ENCODE data around the gene PAPOLB.

The PAPOLB gene

DNA sequence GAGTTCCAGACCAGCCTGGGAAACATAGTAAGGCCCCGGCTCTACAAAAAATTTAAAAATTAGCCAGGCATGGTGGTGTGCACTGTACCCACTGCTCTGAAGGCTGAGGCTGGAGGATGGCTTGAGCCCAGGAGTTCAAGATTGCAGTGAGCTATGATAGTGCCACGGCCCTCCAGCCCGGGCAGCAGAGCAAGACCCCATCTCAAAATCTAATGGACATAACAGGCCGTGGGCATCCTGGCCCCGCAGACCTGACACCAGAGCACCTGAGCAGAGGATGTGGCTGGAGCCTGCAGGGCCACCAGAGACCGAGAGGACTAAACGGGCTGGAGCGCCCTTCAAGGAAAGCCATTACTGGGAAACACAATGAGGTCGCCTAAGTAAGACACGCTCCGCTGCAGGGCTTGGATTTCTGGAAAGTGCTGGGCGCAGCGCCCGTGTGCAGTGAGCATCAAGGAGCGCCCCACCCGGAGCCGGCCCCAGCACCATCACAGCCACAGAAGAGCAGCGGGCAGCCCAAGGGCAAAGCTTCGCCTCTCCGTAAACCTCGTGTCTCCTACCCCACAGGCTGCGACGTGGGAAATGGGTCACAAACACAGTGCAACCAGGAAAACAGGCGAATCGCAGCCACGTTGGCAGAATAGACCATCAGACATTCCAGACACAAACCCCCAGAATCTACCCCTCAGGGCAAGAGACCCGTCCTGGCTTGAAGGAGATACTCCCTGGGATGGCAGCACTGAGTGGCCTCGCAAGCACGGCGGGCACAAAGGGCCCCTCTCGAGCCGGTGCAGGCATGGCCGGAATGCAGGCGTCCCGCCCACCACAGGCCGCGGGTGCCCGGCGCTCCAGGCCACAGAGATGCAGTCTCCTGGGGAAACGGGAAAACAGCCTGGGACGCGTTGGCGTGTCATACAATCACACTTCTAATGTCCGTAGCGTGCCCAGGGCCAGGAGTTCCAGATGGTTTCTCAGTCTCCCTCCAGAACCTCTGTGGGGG lies 16.8 kb upstream of the PAPOLB start:
- no peak for DNase-seq (ENCODE audit: low read depth)

DNA sequence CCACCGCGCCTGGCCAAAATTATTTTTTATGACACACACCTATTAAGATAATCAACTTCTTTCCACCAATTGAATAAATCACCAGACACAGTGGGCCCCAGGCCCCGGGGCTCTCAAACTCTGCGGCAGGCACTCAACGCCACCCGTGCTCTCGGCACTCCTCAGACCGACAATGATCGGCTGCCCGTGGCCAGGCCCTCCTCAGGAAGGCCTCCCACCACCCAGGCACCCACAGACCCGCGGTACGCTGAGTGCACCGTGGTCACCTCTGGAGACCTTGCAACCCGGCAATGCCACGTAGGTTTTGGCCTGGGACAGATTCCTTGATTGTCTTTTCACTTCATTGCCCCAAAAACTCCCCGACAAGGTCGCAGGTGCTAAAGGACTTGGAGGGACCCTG lies 14.8 kb upstream of the PAPOLB start:
- no peak for DNase-seq (ENCODE audit: low read depth)

DNA sequence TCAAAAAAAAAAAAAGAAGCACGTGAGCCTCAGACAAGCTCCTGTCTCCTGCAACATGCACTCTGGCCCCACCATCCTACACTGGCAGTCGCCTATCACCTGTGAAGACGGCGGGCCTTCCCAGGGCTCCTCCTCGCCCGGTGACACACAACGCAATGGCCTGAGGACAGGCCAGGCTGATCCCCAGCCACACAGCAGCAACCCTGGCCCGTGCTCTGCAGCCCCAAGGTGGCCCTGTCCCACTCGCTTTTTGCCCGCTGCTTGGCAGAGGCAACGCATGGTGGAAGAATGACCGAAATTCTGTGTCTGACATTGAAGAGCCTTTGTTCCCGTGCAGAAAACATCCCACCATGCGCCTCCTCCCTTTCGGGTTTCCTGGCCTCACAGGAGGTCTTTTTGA lies 13.6 kb upstream of the PAPOLB start:
- DNase-seq (ENCODE audit: low read depth): no peak

- DNase-seq (ENCODE audit: low read depth): no peak
Measured at GRCh38 chr7:4873071-4873944, 11.5 kb upstream of the PAPOLB start.

- DNase-seq (ENCODE audit: low read depth): no peak
Measured at GRCh38 chr7:4871930-4872675, 10.3 kb upstream of the PAPOLB start.

GRCh38 chr7:4871056-4871680 lies 9.3 kb upstream of the PAPOLB start:
- DNase-seq (ENCODE audit: low read depth): no peak

GRCh38 chr7:4868493-4868892 lies 6.7 kb upstream of the PAPOLB start:
- DNase-seq (ENCODE audit: low read depth): no peak

- DNase-seq (ENCODE audit: low read depth): no peak
Measured at GRCh38 chr7:4866528-4867496, 5.0 kb upstream of the PAPOLB start.

DNA sequence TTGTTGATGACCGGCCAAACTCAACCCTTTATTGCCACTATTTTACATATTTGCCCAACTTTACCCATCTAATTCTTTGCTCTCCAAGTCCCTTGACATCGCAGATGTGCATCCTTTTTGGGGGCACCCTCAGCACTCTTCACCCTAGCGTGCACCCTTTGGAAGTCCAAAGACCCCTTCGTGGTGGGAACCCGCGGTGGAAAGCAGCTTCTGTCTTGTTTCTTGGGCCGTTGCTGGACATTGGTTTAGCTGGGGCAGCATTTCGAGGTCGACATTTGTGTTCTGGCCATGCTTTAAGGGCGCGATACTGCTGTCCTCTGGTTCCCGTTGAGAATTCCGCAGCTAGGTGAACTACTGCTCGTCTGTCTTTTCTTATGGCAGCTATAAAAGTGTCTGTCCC lies 326 bp upstream of the PAPOLB start:
- no peak for DNase-seq (ENCODE audit: low read depth)

DNA sequence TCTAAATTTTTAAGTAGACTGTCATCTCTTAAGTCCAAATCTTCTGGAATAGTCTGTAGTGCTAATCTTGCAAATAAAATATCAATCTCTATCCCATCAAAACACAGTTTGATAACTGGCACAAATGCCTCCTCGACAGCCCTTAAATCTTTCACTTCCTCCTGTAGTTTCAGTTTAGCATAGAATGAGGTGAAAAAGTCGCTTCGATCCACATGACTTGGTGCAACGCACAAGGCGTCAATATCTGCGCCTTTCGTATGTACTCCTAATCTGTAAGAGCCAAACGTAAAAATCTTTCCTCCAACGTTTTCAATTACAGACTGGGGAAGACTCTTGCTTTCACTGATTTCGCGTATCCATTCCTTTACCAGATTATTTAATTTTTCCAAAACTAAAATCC lies 603 bp downstream of the PAPOLB start:
- DNase-seq (ENCODE audit: low read depth): no peak

- DNase-seq (ENCODE audit: low read depth): no peak
Measured at GRCh38 chr7:4857189-4857588, 4.6 kb downstream of the PAPOLB start.

GRCh38 chr7:4856336-4857057 lies 5.3 kb downstream of the PAPOLB start:
- no peak for DNase-seq (ENCODE audit: low read depth)

GRCh38 chr7:4854916-4855315 lies 6.9 kb downstream of the PAPOLB start:
- DNase-seq (ENCODE audit: low read depth): no peak

DNA sequence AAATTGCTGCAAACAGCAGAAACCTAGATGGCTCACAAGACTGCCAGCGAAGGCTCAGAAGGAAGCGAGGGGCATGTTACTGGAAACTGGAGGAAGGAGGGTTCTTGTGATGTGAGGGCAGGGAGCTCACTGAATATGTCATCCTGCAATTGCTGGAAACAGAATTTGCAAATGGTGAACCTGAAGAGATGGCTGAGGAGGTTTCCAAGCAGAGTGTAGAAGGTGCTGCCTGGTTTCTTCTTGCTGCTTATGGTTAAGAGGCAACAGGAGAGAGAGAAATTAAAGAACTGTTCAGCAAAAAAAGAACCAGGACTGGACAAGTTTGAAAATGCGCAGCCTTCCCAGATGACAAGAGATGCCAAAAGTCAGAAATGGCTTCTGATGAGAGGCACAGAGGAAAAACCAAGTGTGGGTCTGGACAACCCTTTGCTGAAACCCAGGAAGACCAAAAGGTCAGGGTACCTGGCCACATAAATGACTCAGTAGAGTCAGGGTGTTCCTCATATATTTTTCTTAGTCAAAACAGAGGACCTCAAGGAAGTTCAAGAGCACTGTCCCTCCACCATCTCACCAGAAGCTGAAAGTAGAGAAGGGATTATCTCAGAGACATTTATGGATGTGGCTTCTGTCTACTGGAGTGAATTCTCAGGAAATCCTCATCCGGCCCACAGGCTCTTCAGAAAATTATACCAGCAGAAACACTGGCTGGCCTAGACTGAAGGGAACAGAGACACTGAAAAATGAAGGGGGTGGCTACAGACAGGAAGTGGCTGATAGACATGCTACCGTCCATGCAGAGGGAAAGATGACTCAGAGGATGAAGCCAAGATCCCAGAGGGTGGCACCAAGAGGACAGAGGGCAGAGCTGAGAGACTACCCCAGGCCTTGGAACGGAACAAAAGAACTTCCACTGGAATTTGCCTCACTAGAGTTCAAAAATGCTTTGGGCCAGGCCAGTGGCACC lies 10.1 kb downstream of the PAPOLB start:
- no peak for DNase-seq (ENCODE audit: low read depth)

GRCh38 chr7:4850262-4850795 lies 11.5 kb downstream of the PAPOLB start:
- DNase-seq (ENCODE audit: low read depth): no peak

- no peak for DNase-seq (ENCODE audit: low read depth)
Measured at GRCh38 chr7:4849390-4849789, 12.4 kb downstream of the PAPOLB start.

GRCh38 chr7:4845740-4846142 lies 16.1 kb downstream of the PAPOLB start:
- no peak for DNase-seq (ENCODE audit: low read depth)

GRCh38 chr7:4842319-4843064 lies 19.3 kb downstream of the PAPOLB start:
- DNase-seq (ENCODE audit: low read depth): no peak
